Measurements from ENCODE around the gene PLEKHN1. TPM values are rescaled to one million over a fixed set of nuclear protein-coding genes. Genes with fewer than 3 reads are reported as not detected.

PLEKHN1 gene
- total and polyA plus RNA-seq, 2 of the 4 experiments (the other 2 are of a cell fraction), result 0.54 to 2.1 TPM

DNA sequence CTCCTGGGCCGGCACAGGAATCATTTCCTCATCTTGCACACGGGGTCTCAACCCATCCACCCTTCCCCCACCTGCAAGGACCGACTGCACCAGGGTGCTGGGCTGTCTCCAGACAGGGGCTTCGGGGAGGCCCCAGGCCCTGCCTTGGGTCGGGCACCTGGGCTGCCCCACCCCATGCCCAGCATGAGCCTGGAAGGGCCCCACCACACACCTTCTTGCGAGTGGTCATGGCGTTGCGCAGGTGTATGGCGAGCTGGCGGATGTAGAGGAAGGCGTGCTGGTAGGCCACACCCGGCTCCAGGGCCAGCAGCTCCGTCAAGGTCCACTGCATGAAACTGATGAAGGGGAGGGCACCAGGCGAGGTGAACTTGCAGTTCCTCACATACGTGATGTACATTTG lies 14.1 kb upstream of the PLEKHN1 start:
- Histone ChIP-seq H3K4me1 (ENCODE audit: control insufficient read depth, insufficient read depth, low read length) (no peaks in the 10 kb centered on the region), H3K4me3 (ENCODE audit: insufficient read depth, low read depth, low read length) (no peak overlapping the region), H2AK5ac (ENCODE audit: low read depth, low read length) (no peak overlapping the region), H4K5ac (ENCODE audit: low read depth, low read length) (no peak overlapping the region), H3K18ac (ENCODE audit: low read depth, low read length) (no peak overlapping the region), H2BK20ac (ENCODE audit: low read depth, low read length) (no peak overlapping the region), H4K91ac (ENCODE audit: insufficient read depth, low read depth, low read length) (no peak overlapping the region), H3K56ac (ENCODE audit: extremely low read depth, insufficient read depth, low read length) (no peak overlapping the region), H2BK5ac (ENCODE audit: low read depth, low read length, poor library complexity, severe bottlenecking) (no peak overlapping the region), H3K14ac (replicated peaks; ENCODE audit: low read depth, low read length) (no peak overlapping the region), H3K36me3 (ENCODE audit: control insufficient read depth, insufficient read depth, low read length) (peaks cover 85% of the 10 kb centered on the region), H4K8ac (ENCODE audit: low read depth in 2 of 2, low read length in 2 of 2) (no peak overlapping the region), H3K4me2 (ENCODE audit: low read depth, low read length) (no peak overlapping the region), H4K20me1 (ENCODE audit: insufficient read depth, low read length) (peaks cover 18% of the 10 kb centered on the region), H3K79me1 (ENCODE audit: low read depth in 1 of 2, low read length in 2 of 2) (peaks cover 9 to 38% of the 10 kb centered on the region in 2 experiments), H3K9me3 (ENCODE audit: control insufficient read depth, insufficient read depth, low read length) (no peaks in the 10 kb centered on the region), H3K27ac (ENCODE audit: insufficient read depth, low read length) (no peak overlapping the region), H2BK120ac (ENCODE audit: low read depth, low read length) (no peak overlapping the region), H3K4ac (ENCODE audit: low read depth, low read length) (no peak overlapping the region), H3K23ac (ENCODE audit: low read depth, low read length) (no peak overlapping the region), H3K9me1 (ENCODE audit: insufficient read depth, low read length) (peaks cover 7% of the 10 kb centered on the region), H3K9ac (ENCODE audit: low read depth, low read length) (no peak overlapping the region), H2AFZ (replicated peaks; ENCODE audit: low read length, poor library complexity) (no peak overlapping the region), H2BK15ac (ENCODE audit: low read depth, low read length) (no peak overlapping the region), H3K27me3 (ENCODE audit: control insufficient read depth, insufficient read depth, low read length) (no peaks in the 10 kb centered on the region), H2AK9ac (replicated peaks; ENCODE audit: low read depth, low read length, poor library complexity) (no peak overlapping the region)
- in situ Hi-C loops (cut with MboI; ENCODE audit: low sequenced_read_pairs) (no loop called here), intact Hi-C loops (cut with micrococcal nuclease) (no loop called here), dilution Hi-C loops (cut with HindIII; ENCODE audit: low sequenced_read_pairs, unreplicated experiment) (no loop called here)
- CTCF ChIA-PET, result no interaction called here
- no peak for DNase-seq
- POLR2A ChIA-PET (ENCODE audit: unreplicated experiment), result interaction anchor here (0.6 kb wide), 1 partner anchor 12 kb away, joined by 3 read pairs; no protein-coding TSS in a partner anchor
- no TSS peak for BruUV-seq (replicated peaks)
- ATAC-seq (ENCODE audit: low read depth), result no peak
- no peak for TF ChIP-seq FOS (IDR thresholded peaks at IDR 0.05; ENCODE audit: low read depth, low read length)
- TF ChIP-seq RFX5 (IDR thresholded peaks at IDR 0.05; ENCODE audit: low read depth, low read length), result no peak
- no peak for TF ChIP-seq CHD1 (IDR thresholded peaks at IDR 0.05; ENCODE audit: low read depth, low read length)
- no peak for TF ChIP-seq CEBPB (IDR thresholded peaks at IDR 0.05; ENCODE audit: low read depth, low read length)
- TF ChIP-seq SMC3 (IDR thresholded peaks at IDR 0.05; ENCODE audit: low read depth, low read length), result no peak
- no peak for TF ChIP-seq BHLHE40 (IDR thresholded peaks at IDR 0.05; ENCODE audit: low read depth, low read length)
- no peak for TF ChIP-seq MAFK (IDR thresholded peaks at IDR 0.05; ENCODE audit: low read depth, low read length)
- no CpG with 5 or more reads among the region's 15 CpGs for WGBS, 2 experiments (ENCODE audit: extremely low coverage in 2 of 2, insufficient read length in 1 of 2)
